A549 (cell line): ENCODE data around the gene PHF1. TPM values are rescaled to one million over a fixed set of nuclear protein-coding genes. Genes with fewer than 3 reads are reported as not detected.
"Not testable (repeated sequence)": the region's sequence is repeated elsewhere in the genome, so short reads cannot be mapped to it uniquely, and the experiment has no call there.

Experiments
- ATAC-seq, 2 experiments: fragments of 200-7000 bp in 1 of 2; fragments of >200 bp in 1 of 2; cut with Nextera tagmentation in 1 of 2; cut with Tn5 transposase in 1 of 2; 3 replicates each; pipeline versions ENCODE4 v1.8.0 to v1.9.1; 2018 to 2020; ENCODE audit warnings: mild to moderate bottlenecking in 1 of 2, moderate library complexity in 1 of 2
- CTCF ChIA-PET: fragments of 300-600 bp; sonication (Branson Sonifier 250); formaldehyde crosslinking; extraction: SDS; loops from one replicate; lab custom pipeline; 2021; ENCODE audit warnings: antibody characterized with exemption, inconsistent platforms; lab: Yijun Ruan, JAX
- POLR2A ChIA-PET: fragments of 350-600 bp; formaldehyde crosslinking; extraction: SDS; loops from one replicate; lab custom pipeline; 2021; ENCODE audit warnings: antibody characterized with exemption, inconsistent platforms; lab: Yijun Ruan, JAX
- DNase-seq, 2 experiments: peaks; one replicate each; pipeline versions ENCODE4 v3.0.0 to v3.0.0-alpha.2; 2011 to 2016; ENCODE audit warnings: low read depth in 1 of 2, low spot score in 1 of 2
- FAIRE-seq: peaks from 2 replicates; lab custom pipeline; 2011; peaks lifted over from hg19 to GRCh38; lab: Jason Lieb, UNC
- H3K27ac ChIP-seq, 2 experiments: fragments of >200 bp; sonication (Bioruptor Twin); formaldehyde crosslinking; 3 replicates each; pipeline ENCODE4 v1.5.1; 2016 to 2017
- H3K4me1 ChIP-seq: fragments of >200 bp; sonication (Bioruptor Twin); formaldehyde crosslinking; 3 replicates; pipeline ENCODE4 v1.6.1; 2016
- H3K4me2 ChIP-seq: fragments of >200 bp; sonication (Bioruptor Twin); formaldehyde crosslinking; 3 replicates; pipeline ENCODE4 v1.6.1; 2016
- H3K4me3 ChIP-seq: fragments of >200 bp; sonication (Bioruptor Twin); formaldehyde crosslinking; 3 replicates; pipeline ENCODE4 v1.5.1; 2016
- H3K9me3 ChIP-seq: fragments of >200 bp; sonication (Bioruptor Twin); formaldehyde crosslinking; 3 replicates; pipeline ENCODE4 v1.6.1; 2016
- BHLHE40 ChIP-seq: IDR thresholded peaks from 2 replicates; pipeline ENCODE4 v1.6.1; 2012; ENCODE audit warnings: low read depth, low read length, inconsistent platforms
- CHD2 ChIP-seq: fragments of 150-350 bp; IDR thresholded peaks from 2 replicates; pipeline ENCODE4 v1.6.1; 2014; ENCODE audit warnings: low read length; ENCODE audit not compliant: partially characterized antibody
- FOSL2 ChIP-seq, 2 experiments: fragments of 450-650 bp in 1 of 2; fragments of >200 bp in 1 of 2; sonication (Bioruptor Twin) in 1 of 2; formaldehyde crosslinking; IDR thresholded peaks; 2 replicates each; pipeline versions ENCODE4 v1.5.0 to v1.6.1; 2016 to 2020; ENCODE audit warnings: mild to moderate bottlenecking in 1 of 2, moderate library complexity in 1 of 2
- HDAC2 ChIP-seq: fragments of 200-600 bp; sonication (generic); IDR thresholded peaks from 2 replicates; pipeline ENCODE4 v1.6.1; 2016
- HMGXB4 ChIP-seq: fragments of 250-450 bp; sonication (Bioruptor Pico); IDR thresholded peaks from 2 replicates; pipeline ENCODE4 v1.5.0; 2021; ENCODE audit warnings: mild to moderate bottlenecking, moderate library complexity, borderline replicate concordance
- HOXB5 ChIP-seq: fragments of 250-450 bp; sonication (Bioruptor Pico); IDR thresholded peaks from 2 replicates; pipeline ENCODE4 v1.5.0; 2020; ENCODE audit warnings: mild to moderate bottlenecking, moderate library complexity
- JUN ChIP-seq, 2 experiments: fragments of >200 bp; sonication (Bioruptor Twin); formaldehyde crosslinking; IDR thresholded peaks; 2 replicates in 1 of 2; 3 replicates in 1 of 2; pipeline ENCODE4 v1.6.1; 2016 to 2017
- NPAS2 ChIP-seq: fragments of 250-450 bp; sonication (Bioruptor Pico); IDR thresholded peaks from 2 replicates; pipeline ENCODE4 v1.8.0; 2022; ENCODE audit warnings: mild to moderate bottlenecking, moderate library complexity, borderline replicate concordance
- PHF8 ChIP-seq: fragments of 200-600 bp; sonication (generic); IDR thresholded peaks from 2 replicates; pipeline ENCODE4 v1.6.1; 2016; ENCODE audit warnings: low read depth, mild to moderate bottlenecking, antibody characterized with exemption, moderate library complexity, borderline replicate concordance
- POLR2AphosphoS2 ChIP-seq: conservative IDR thresholded peaks from 2 replicates; pipeline ENCODE4 v1.6.1; 2012; ENCODE audit warnings: low read length, improper control_type of control experiment, inconsistent platforms
- RARB ChIP-seq: fragments of 250-450 bp; sonication (Bioruptor Pico); IDR thresholded peaks from 2 replicates; pipeline ENCODE4 v1.8.0; 2021; ENCODE audit warnings: mild to moderate bottlenecking, moderate library complexity
- RCOR1 ChIP-seq: fragments of 150-350 bp; IDR thresholded peaks from 2 replicates; pipeline ENCODE4 v1.6.1; 2014; ENCODE audit warnings: antibody characterized with exemption, low read length, low read depth
- RFX5 ChIP-seq: fragments of 450-650 bp; IDR thresholded peaks from 2 replicates; pipeline ENCODE4 v1.7.1; 2014; ENCODE audit warnings: antibody characterized with exemption, mild to moderate bottlenecking, moderate library complexity
- ZC3H11A ChIP-seq: fragments of 450-650 bp; IDR thresholded peaks from 2 replicates; pipeline ENCODE4 v1.6.1; 2014; ENCODE audit warnings: antibody characterized with exemption, mild to moderate bottlenecking
- WGBS: methylation state at CpG from one replicate; pipeline ENCODE4 v1.1.6; 2017; ENCODE audit errors: missing lambda C conversion rate; 5-methylcytosine and 5-hydroxymethylcytosine counted together
- polyA minus RNA-seq: library from RNA; depleted of rRNA, polyadenylated mRNA; stranded (reverse); fragments of >200 nt; gene quantifications from 2 replicates; pipeline ENCODE4 v1.2.3, GENCODE V29; 2011; rRNA and poly(A)+ RNA removed
- polyA plus RNA-seq, 4 experiments: library from polyadenylated mRNA; depleted of rRNA in 3 of 4; stranded (reverse); fragments of >200 nt; fragmentation: RNase III in 1 of 4; extraction: RNeasy Plus Mini Kit Qiagen cat#74134 plus additional on column Dnase treatment in 1 of 4; gene quantifications; 2 replicates in 3 of 4; 3 replicates in 1 of 4; pipeline ENCODE4 v1.2.3, GENCODE V29; 2011 to 2017
- TF ChIP-seq, protein P1 (sequence below): IDR thresholded peaks from 2 replicates; pipeline ENCODE4 v1.6.1; 2012

PHF1 gene
- polyA plus RNA-seq (2011; rRNA removed) (14.0 and 21.2 TPM in 2 replicates), polyA plus RNA-seq (2017; fragmentation: RNase III; extraction: RNeasy Plus Mini Kit Qiagen cat#74134 plus additional on column Dnase treatment) (16.6 to 21.6 TPM (median 21.4 TPM) in 3 replicates), polyA minus RNA-seq (10.6 and 13.2 TPM in 2 replicates)
- polyA plus RNA-seq (2012; cell fraction: cytosol; rRNA removed) = 16.8 and 18.5 TPM in 2 replicates
- polyA plus RNA-seq (2012; cell fraction: nucleus; rRNA removed) = 69.5 and 80.6 TPM in 2 replicates

DNA sequence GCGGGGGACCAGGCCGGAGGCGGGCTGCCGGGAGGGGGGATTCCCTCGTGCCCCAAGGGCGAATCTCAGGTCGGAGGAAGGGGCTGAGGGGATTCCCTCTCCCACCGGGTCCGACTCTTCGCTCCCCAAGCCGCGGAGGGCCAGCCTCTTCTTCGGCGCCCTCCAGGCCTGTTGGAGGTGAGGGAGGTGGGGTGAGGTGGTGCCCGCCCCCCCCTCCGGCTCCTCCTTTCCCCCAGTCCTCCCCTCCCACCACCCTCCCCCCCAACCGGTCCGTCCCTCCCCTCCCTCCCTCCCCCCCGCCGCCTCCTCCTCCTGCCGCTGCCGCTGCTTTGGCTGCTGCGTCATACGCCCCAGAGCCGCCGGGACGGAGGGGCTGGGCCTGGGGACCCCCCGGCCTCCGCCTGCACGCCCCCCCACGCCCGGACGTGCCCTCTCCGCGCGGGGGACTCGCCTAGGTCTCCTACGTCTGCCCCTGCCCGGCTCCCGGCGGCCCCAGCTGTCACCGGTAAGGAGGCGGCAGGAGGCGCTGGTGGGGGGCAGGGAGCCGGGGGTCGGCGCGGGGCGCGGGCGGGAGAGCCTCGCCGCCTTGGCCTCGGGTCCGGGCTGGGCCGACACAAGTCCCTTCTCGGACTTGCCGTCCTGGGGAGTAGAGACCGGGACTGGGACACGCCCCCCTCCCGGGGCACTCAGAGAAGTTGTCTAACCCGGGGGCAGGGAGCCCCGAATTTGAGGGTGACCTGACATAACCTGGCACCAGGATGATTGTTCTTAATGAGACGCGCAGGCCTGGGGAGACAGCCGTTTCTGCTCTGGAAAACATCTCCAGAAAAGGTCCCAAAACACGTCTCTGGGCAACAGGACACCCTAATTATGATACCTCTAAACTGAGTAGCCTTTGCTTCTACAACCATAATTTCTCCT, at the start of gene PHF1:
Gene PHF1, plus strand, starts transcription at position 304 of the 921 bp plus-strand sequence. CDS start 1,250 bp downstream, outside the sequence.
- TF ChIP-seq RARB (CRISPR knock-in tag) (no peak), JUN (IDR thresholded peaks at IDR 0.05) (peak in 1 of 2 experiments; percentile 39; a peak in 1 of 5 replicates), PHF8 (peak; percentile 28; the same call in 1 of the 2 replicates)
- H3K27ac ChIP-seq = peak within 1 kb of the TSS; percentile 98 to 99
- no peak for FAIRE-seq
- H3K9me3 ChIP-seq = no peaks in the 10 kb centered on the region
- peaks cover 22% of the 10 kb centered on the region for H3K4me1 ChIP-seq
- peak; percentile 51 to 52 for ATAC-seq
- CTCF ChIA-PET = no interaction called here
- 13% methylated on average over 4 of the region's 67 CpGs for WGBS
- peak within 1 kb of the TSS; percentile 89 for H3K4me2 ChIP-seq
- H3K4me3 ChIP-seq = peak within 1 kb of the TSS; percentile 99
- peak in 1 of 2 experiments; percentile 56 for DNase-seq
- POLR2A ChIA-PET = interaction anchor here (0.6 to 1.6 kb wide), 4 partner anchors 15 to 132 kb away, joined by 3 to 7 read pairs (median 4); no protein-coding TSS in a partner anchor

DNA sequence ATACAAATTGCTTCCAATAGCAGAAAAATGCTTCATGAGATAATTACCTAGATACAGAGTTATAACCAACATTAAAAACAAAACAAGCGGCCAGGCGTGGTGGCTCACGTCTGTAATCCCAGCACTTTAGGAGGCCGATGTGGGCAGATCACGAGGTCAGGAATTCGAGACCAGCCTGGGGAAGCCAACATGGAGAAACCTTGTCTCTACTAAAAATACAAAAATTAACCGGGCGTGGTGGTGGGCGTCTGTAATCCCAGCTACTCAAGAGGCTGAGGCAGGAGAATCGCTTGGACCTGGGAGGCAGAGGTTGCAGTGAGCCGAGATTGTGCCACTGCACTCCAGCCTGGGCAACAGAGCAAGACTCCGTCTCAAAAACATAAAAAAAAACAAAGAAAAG, 47.3 kb upstream of the PHF1 start:
- DNase-seq, POLR2A ChIA-PET, CTCF ChIA-PET, FAIRE-seq, H3K4me3 ChIP-seq, H3K4me2 ChIP-seq, H3K4me1 ChIP-seq, H3K9me3 ChIP-seq, H3K27ac ChIP-seq, ATAC-seq: not testable (repeated sequence)
- 85% methylated on average over 12 of the region's 12 CpGs for WGBS

- WGBS = 47% methylated on average over 5 of the region's 8 CpGs
- peak in 1 of 2 experiments; percentile 26 for DNase-seq
- H3K4me1 ChIP-seq, FAIRE-seq, POLR2A ChIA-PET, H3K4me2 ChIP-seq, H3K27ac ChIP-seq, H3K4me3 ChIP-seq, H3K9me3 ChIP-seq: not testable (repeated sequence)
- CTCF ChIA-PET = interaction anchor here (0.5 to 2.1 kb wide), 3 partner anchors 11 to 44 kb away, joined by 3 to 8 read pairs (median 3); no protein-coding TSS in a partner anchor
- peak; percentile 49 to 59; a peak in 2 of 6 replicates for ATAC-seq
These were observed 46.2 kb upstream of the PHF1 start for GRCh38 chr6:33364475-33365205.

- peak; percentile 54 to 75; a peak in 5 of 6 replicates for ATAC-seq
- H3K4me3 ChIP-seq, POLR2A ChIA-PET, H3K4me1 ChIP-seq, H3K27ac ChIP-seq, H3K9me3 ChIP-seq, DNase-seq, FAIRE-seq, H3K4me2 ChIP-seq: not testable (repeated sequence)
- 69% methylated on average over 4 of the region's 10 CpGs for WGBS
- CTCF ChIA-PET = interaction anchor here (0.5 to 2.1 kb wide), 2 partner anchors 10 to 38 kb away, joined by 3 to 8 read pairs; no protein-coding TSS in a partner anchor
These were observed 45.4 kb upstream of the PHF1 start for GRCh38 chr6:33365206-33365971.

DNA sequence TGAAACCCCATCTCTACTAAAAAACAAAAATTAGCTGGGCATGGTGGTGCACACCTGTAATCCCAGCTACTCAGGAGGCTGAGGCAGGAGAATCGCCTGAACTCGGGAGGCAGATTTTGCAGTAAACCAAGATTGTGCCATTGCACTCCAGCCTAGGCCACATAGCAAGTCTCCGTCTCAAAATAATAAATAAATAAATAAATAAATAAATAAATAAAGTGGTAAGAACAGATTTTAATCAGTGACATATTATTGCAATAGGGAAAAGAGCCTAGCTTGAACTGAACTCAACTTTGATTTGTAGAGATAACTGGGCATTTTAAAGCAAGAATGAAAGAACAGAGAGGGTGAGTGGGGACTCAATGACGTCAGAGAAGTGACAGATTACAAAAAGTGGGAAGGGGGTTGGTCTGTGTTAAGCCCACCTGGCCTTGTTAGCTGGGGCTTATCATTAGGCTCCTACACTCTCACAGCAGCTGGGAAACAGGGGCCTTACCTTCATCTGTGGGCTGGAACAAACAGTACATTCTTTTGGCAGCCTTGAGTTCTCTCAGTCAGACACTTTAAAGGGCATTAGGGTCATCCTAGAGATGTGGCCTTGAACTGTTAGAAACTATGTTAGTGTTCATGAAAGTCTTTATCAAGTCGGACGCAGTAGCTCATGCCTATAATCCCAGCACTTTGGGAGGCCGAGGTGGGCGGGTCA, 43.7 kb upstream of the PHF1 start:
- POLR2A ChIA-PET = no interaction called here
- H3K4me3 ChIP-seq = no peak overlapping the region
- H3K4me2 ChIP-seq = no peak overlapping the region
- DNase-seq = no peak
- CTCF ChIA-PET = interaction anchor here (1.0 kb wide), 1 partner anchor 22 kb away, joined by 7 read pairs; no protein-coding TSS in a partner anchor
- ATAC-seq = no peak
- no peak overlapping the region for H3K27ac ChIP-seq
- H3K9me3 ChIP-seq = no peaks in the 10 kb centered on the region
- WGBS = 61% methylated on average over 4 of the region's 8 CpGs
- no peaks in the 10 kb centered on the region for H3K4me1 ChIP-seq
- no peak for FAIRE-seq
- no peak for TF ChIP-seq FOSL2 (IDR thresholded peaks at IDR 0.05)
- no peak for TF ChIP-seq FOSL2 (CRISPR knock-in tag; IDR thresholded peaks at IDR 0.05)
- TF ChIP-seq POLR2AphosphoS2 = no peak
- no peak for TF ChIP-seq RCOR1
- TF ChIP-seq HOXB5 = no peak
- TF ChIP-seq CHD2 = no peak
- no peak for TF ChIP-seq HMGXB4 (CRISPR knock-in tag)
- TF ChIP-seq ZC3H11A = no peak
- TF ChIP-seq NPAS2 (CRISPR knock-in tag) = no peak
- TF ChIP-seq PHF8 = no peak
- TF ChIP-seq HDAC2 = no peak
- TF ChIP-seq, protein P1, sequence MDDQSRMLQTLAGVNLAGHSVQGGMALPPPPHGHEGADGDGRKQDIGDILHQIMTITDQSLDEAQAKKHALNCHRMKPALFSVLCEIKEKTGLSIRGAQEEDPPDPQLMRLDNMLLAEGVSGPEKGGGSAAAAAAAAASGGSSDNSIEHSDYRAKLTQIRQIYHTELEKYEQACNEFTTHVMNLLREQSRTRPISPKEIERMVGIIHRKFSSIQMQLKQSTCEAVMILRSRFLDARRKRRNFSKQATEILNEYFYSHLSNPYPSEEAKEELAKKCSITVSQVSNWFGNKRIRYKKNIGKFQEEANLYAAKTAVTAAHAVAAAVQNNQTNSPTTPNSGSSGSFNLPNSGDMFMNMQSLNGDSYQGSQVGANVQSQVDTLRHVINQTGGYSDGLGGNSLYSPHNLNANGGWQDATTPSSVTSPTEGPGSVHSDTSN = no peak
- no peak for TF ChIP-seq RFX5
- no peak for TF ChIP-seq BHLHE40
